Measurements from ENCODE around the gene SLC2A11. TPM values are rescaled to one million over a fixed set of nuclear protein-coding genes. Genes with fewer than 3 reads are reported as not detected.

Gene SLC2A11
- total RNA-seq, 1 experiment from 2014 or later = 26.9 TPM

GRCh38 chr22:23896166-23896522 is 38.5 kb downstream of the SLC2A11 start:
- peak overlapping the region; percentile 80; the same call in 1 of the 2 replicates for H3K4me3 ChIP-seq
- peaks cover 31% of the 10 kb centered on the region for H3K79me2 ChIP-seq (ENCODE audit: low read depth)
- no peak overlapping the region for H3K27ac ChIP-seq
- H3K9me3 ChIP-seq (ENCODE audit: insufficient read depth, low read depth) = no peaks in the 10 kb centered on the region
- H3K9me2 ChIP-seq (ENCODE audit: insufficient read depth) = no peaks in the 10 kb centered on the region
- H2AFZ ChIP-seq = no peak overlapping the region
- intact Hi-C loops (cut with micrococcal nuclease; ENCODE audit: unreplicated experiment) = no loop called here
- ChIA-PET CTCF (no interaction called here), POLR2A (ENCODE audit: unreplicated experiment) (interaction anchor here (0.6 kb wide), 1 partner anchor 31 kb away, joined by 6 read pairs; no protein-coding TSS in a partner anchor)
- H3K4me1 ChIP-seq (replicated peaks; ENCODE audit: insufficient read depth) = peaks cover 19% of the 10 kb centered on the region
- TF ChIP-seq EZH2 (IDR thresholded peaks at IDR 0.05; ENCODE audit: low read depth) = no peak
- TF ChIP-seq, protein P1, sequence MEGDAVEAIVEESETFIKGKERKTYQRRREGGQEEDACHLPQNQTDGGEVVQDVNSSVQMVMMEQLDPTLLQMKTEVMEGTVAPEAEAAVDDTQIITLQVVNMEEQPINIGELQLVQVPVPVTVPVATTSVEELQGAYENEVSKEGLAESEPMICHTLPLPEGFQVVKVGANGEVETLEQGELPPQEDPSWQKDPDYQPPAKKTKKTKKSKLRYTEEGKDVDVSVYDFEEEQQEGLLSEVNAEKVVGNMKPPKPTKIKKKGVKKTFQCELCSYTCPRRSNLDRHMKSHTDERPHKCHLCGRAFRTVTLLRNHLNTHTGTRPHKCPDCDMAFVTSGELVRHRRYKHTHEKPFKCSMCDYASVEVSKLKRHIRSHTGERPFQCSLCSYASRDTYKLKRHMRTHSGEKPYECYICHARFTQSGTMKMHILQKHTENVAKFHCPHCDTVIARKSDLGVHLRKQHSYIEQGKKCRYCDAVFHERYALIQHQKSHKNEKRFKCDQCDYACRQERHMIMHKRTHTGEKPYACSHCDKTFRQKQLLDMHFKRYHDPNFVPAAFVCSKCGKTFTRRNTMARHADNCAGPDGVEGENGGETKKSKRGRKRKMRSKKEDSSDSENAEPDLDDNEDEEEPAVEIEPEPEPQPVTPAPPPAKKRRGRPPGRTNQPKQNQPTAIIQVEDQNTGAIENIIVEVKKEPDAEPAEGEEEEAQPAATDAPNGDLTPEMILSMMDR (conservative IDR thresholded peaks at IDR 0.05) = no peak
- H4K20me1 ChIP-seq (ENCODE audit: insufficient read depth) = peaks cover 22% of the 10 kb centered on the region
- H3F3A ChIP-seq (ENCODE audit: insufficient read depth, low read depth) = peaks cover 70% of the 10 kb centered on the region; the same call in 1 of the 2 replicates
- BruUV-seq (replicated peaks) = no TSS peak
- peaks cover 23% of the 10 kb centered on the region for H3K36me3 ChIP-seq (ENCODE audit: low read depth)
- H3K4me2 ChIP-seq = peak overlapping the region; percentile 100
- DNase-seq = no peak
- H3K27me3 ChIP-seq (ENCODE audit: insufficient read depth, low read depth) = no peaks in the 10 kb centered on the region

DNA sequence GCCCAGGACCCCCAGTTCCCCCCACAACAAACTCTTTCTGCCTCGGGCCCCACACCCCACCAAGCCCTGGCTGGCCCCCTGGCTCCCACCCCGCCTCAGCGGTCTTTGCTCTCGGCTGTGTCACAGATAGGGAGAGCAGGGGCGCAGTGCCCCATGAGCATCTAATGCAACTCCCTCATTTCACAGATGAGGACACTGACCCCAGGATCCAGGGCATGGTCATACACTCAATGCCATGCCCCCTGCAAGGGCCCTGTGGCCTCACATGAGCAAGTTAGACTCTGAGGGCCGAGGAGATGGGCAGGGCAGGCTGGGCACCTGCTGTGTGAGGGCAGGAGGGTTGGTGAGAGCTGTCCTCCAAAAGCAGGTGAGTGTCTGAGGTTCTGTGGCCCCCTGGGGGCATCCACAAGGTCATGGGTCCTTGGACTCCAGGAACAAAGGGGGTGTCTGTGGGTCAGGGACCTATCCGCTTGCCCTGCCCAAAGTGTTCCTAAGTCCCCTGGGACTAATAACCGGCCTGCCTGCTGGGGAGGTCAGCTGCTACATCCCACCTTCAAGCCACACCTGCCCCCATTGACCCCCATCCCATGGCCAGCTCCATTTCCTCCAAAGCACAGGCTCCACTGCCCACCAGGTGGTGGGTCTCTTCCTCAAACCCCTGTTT is 39.0 kb downstream of the SLC2A11 start:
- Histone ChIP-seq H3K9me3 (ENCODE audit: insufficient read depth, low read depth) (no peaks in the 10 kb centered on the region), H3K79me2 (ENCODE audit: low read depth) (peaks cover 31% of the 10 kb centered on the region), H3K9me2 (ENCODE audit: insufficient read depth) (no peaks in the 10 kb centered on the region), H3K27me3 (ENCODE audit: insufficient read depth, low read depth) (no peaks in the 10 kb centered on the region), H2AFZ (no peak overlapping the region), H4K20me1 (ENCODE audit: insufficient read depth) (peaks cover 22% of the 10 kb centered on the region), H3K4me2 (peak overlapping the region; percentile 100; the same call in 1 of the 2 replicates), H3F3A (ENCODE audit: insufficient read depth, low read depth) (peaks cover 72% of the 10 kb centered on the region; the same call in 1 of the 2 replicates), H3K36me3 (ENCODE audit: low read depth) (peaks cover 23% of the 10 kb centered on the region), H3K4me3 (peak overlapping the region; percentile 80; the same call in 1 of the 2 replicates), H3K27ac (no peak overlapping the region), H3K4me1 (replicated peaks; ENCODE audit: insufficient read depth) (peaks cover 19% of the 10 kb centered on the region)
- no TSS peak for BruUV-seq (replicated peaks)
- TF ChIP-seq EZH2 (IDR thresholded peaks at IDR 0.05; ENCODE audit: low read depth) = no peak
- TF ChIP-seq, protein P1 (conservative IDR thresholded peaks at IDR 0.05) = no peak
- POLR2A ChIA-PET (ENCODE audit: unreplicated experiment) = interaction anchor here (0.6 kb wide), 1 partner anchor 31 kb away, joined by 6 read pairs; no protein-coding TSS in a partner anchor
- CTCF ChIA-PET = no interaction called here
- intact Hi-C loops (cut with micrococcal nuclease; ENCODE audit: unreplicated experiment) = no loop called here
- peak in 1 of 2 experiments; percentile 4 for DNase-seq

DNA sequence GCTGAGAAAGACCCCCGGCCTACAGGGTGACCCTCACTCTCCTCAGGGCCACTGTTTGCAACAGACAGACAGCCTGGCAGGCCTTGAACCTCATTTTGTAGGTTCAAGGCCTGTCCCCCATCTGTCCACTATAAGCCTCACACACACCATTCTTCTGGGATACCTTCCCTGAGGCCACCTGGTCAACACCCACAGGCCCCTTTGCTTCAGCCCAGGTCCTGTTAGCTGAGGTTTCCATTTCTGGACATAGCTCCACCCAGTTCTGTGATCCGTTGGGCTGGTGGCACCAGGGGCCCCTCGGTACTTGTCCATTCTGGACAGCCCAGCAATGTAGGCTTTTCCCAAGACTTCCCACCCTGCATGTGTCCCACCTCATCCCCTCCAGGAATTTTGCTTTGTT is 39.6 kb downstream of the SLC2A11 start:
- BruUV-seq (replicated peaks) = no TSS peak
- no peak overlapping the region for H3K4me3 ChIP-seq
- H3K9me3 ChIP-seq (ENCODE audit: insufficient read depth, low read depth) = no peaks in the 10 kb centered on the region
- no peak overlapping the region for H3K4me2 ChIP-seq
- H4K20me1 ChIP-seq (ENCODE audit: insufficient read depth) = peaks cover 22% of the 10 kb centered on the region
- H2AFZ ChIP-seq = no peak overlapping the region
- peaks cover 72% of the 10 kb centered on the region; the same call in 1 of the 2 replicates for H3F3A ChIP-seq (ENCODE audit: insufficient read depth, low read depth)
- peaks cover 31% of the 10 kb centered on the region for H3K79me2 ChIP-seq (ENCODE audit: low read depth)
- intact Hi-C loops (cut with micrococcal nuclease; ENCODE audit: unreplicated experiment) = no loop called here
- H3K9me2 ChIP-seq (ENCODE audit: insufficient read depth) = no peaks in the 10 kb centered on the region
- TF ChIP-seq, protein P1 (conservative IDR thresholded peaks at IDR 0.05) = no peak
- no peak for TF ChIP-seq EZH2 (IDR thresholded peaks at IDR 0.05; ENCODE audit: low read depth)
- no peaks in the 10 kb centered on the region for H3K27me3 ChIP-seq (ENCODE audit: insufficient read depth, low read depth)
- H3K27ac ChIP-seq = no peak overlapping the region
- ChIA-PET POLR2A (ENCODE audit: unreplicated experiment) (no interaction called here), CTCF (no interaction called here)
- peaks cover 23% of the 10 kb centered on the region for H3K36me3 ChIP-seq (ENCODE audit: low read depth)
- DNase-seq = no peak
- peaks cover 19% of the 10 kb centered on the region for H3K4me1 ChIP-seq (replicated peaks; ENCODE audit: insufficient read depth)
